GM21423 (cell line): ENCODE data around the gene BSDC1.
"Not testable (repeated sequence)": the region's sequence is repeated elsewhere in the genome, so short reads cannot be mapped to it uniquely, and the experiment has no call there.

Experiments used
- ATAC-seq: cut with Tn5 transposase; IDR thresholded peaks from one replicate; pipeline ENCODE4 v1.9.1; 2021; ENCODE audit warnings: mild to moderate bottlenecking, moderate library complexity; ENCODE audit not compliant: unreplicated experiment

BSDC1 gene

GRCh38 chr1:32394141-32394889 is at the start of gene BSDC1:
Gene BSDC1, minus strand, starts transcription at chr1:32394441. Its CDS starts 27 bp downstream, at chr1:32394414.
- ATAC-seq = peak; percentile 93

GRCh38 chr1:32441467-32441866 is 47.2 kb upstream of the BSDC1 start:
- ATAC-seq = not testable (repeated sequence)

GRCh38 chr1:32438777-32439176 is 44.5 kb upstream of the BSDC1 start:
- not testable (repeated sequence) for ATAC-seq

GRCh38 chr1:32438136-32438535 is 43.9 kb upstream of the BSDC1 start:
- no peak for ATAC-seq

GRCh38 chr1:32431736-32432400 is 37.6 kb upstream of the BSDC1 start:
- no peak for ATAC-seq

- no peak for ATAC-seq
Observed at GRCh38 chr1:32427264-32427963, 33.2 kb upstream of the BSDC1 start.

GRCh38 chr1:32426489-32427255 is 32.4 kb upstream of the BSDC1 start:
- ATAC-seq = no peak

GRCh38 chr1:32421775-32422174 is 27.5 kb upstream of the BSDC1 start:
- ATAC-seq = no peak

GRCh38 chr1:32414186-32414886 is 20.1 kb upstream of the BSDC1 start:
- ATAC-seq = no peak

GRCh38 chr1:32413507-32414185 is 19.4 kb upstream of the BSDC1 start:
- no peak for ATAC-seq

- no peak for ATAC-seq
Observed at GRCh38 chr1:32411261-32411660, 17.0 kb upstream of the BSDC1 start.

- ATAC-seq = no peak
Observed at GRCh38 chr1:32406629-32407111, 12.4 kb upstream of the BSDC1 start.

- no peak for ATAC-seq
Observed at GRCh38 chr1:32405672-32406467, 11.6 kb upstream of the BSDC1 start.

- no peak for ATAC-seq
Observed at GRCh38 chr1:32404946-32405345, 10.7 kb upstream of the BSDC1 start.

- no peak for ATAC-seq
Observed at GRCh38 chr1:32400876-32401631, 6.8 kb upstream of the BSDC1 start.

- no peak for ATAC-seq
Observed at GRCh38 chr1:32399843-32400242, 5.6 kb upstream of the BSDC1 start.

- ATAC-seq = no peak
Observed at GRCh38 chr1:32398401-32398800, 4.2 kb upstream of the BSDC1 start.

- ATAC-seq = not testable (repeated sequence)
Observed at GRCh38 chr1:32396524-32396923, 2.3 kb upstream of the BSDC1 start.
